WTC11 (cell line): ENCODE measurements around the gene GRN. TPM values are rescaled to one million over a fixed set of nuclear protein-coding genes. Genes with fewer than 3 reads are reported as not detected.

Experiments used
- ATAC-seq: fragments of 200-7000 bp; cut with Tn5 transposase; 2 replicates; pipeline ENCODE4 v1.10.0; 2021; ENCODE audit warnings: mild to moderate bottlenecking, moderate library complexity
- CTCF ChIA-PET: fragments of 300-600 bp; sonication (Branson Sonifier 250); formaldehyde crosslinking; loops from one replicate; lab custom pipeline; 2021; ENCODE audit warnings: antibody characterized with exemption; lab: Charles Lee
- POLR2A ChIA-PET: fragments of 350-600 bp; sonication (Branson Sonifier 250); formaldehyde crosslinking; loops from one replicate; lab custom pipeline; 2021; ENCODE audit warnings: antibody characterized with exemption; lab: Charles Lee
- DNase-seq: peaks from one replicate; pipeline ENCODE4 v3.0.0; 2021; ENCODE audit warnings: low spot score
- H3K27ac Mint-ChIP-seq: 2 replicates; pipeline ENCODE4 v1.8.0; 2021; ENCODE audit warnings: mixed read lengths
- H3K27me3 Mint-ChIP-seq: 2 replicates; pipeline ENCODE4 v1.8.0; 2021; ENCODE audit warnings: low read depth, mild to moderate bottlenecking, moderate library complexity, mixed read lengths
- H3K36me3 Mint-ChIP-seq: 2 replicates; pipeline ENCODE4 v1.8.0; 2021; ENCODE audit warnings: mixed read lengths
- H3K4me1 Mint-ChIP-seq: 2 replicates; pipeline ENCODE4 v1.8.0; 2022; ENCODE audit warnings: mixed read lengths
- H3K4me3 Mint-ChIP-seq: 2 replicates; pipeline ENCODE4 v1.8.0; 2021; ENCODE audit warnings: mild to moderate bottlenecking, moderate library complexity, mixed read lengths
- H3K9me3 Mint-ChIP-seq: 2 replicates; pipeline ENCODE4 v1.8.0; 2021; ENCODE audit warnings: mixed read lengths
- ATF1 ChIP-seq: sonication (generic); formaldehyde crosslinking; IDR thresholded peaks from 2 replicates; pipeline ENCODE4 v1.8.1; 2023; ENCODE audit warnings: mild to moderate bottlenecking, moderate library complexity, missing genetic modification reagents
- FOXK1 ChIP-seq: sonication (generic); formaldehyde crosslinking; IDR thresholded peaks from 2 replicates; pipeline ENCODE4 v1.8.0; 2022; ENCODE audit warnings: mild to moderate bottlenecking, moderate library complexity, missing genetic modification reagents
- GABPB1 ChIP-seq: sonication (generic); formaldehyde crosslinking; IDR thresholded peaks from 2 replicates; pipeline ENCODE4 v1.8.1; 2023; ENCODE audit warnings: mild to moderate bottlenecking, missing genetic modification reagents
- GRHL2 ChIP-seq: fragments of 250-450 bp; sonication (Bioruptor Pico); IDR thresholded peaks from 2 replicates; pipeline ENCODE4 v1.8.0; 2022; ENCODE audit warnings: mild to moderate bottlenecking, moderate library complexity; ENCODE audit not compliant: insufficient replicate concordance, severe bottlenecking
- JAZF1 ChIP-seq: fragments of 250-450 bp; sonication (Bioruptor Pico); IDR thresholded peaks from 2 replicates; pipeline ENCODE4 v1.9.0; 2021; ENCODE audit warnings: moderate library complexity, mild to moderate bottlenecking, inconsistent platforms
- MAX ChIP-seq: sonication (generic); formaldehyde crosslinking; IDR thresholded peaks from 2 replicates; pipeline ENCODE4 v1.8.0; 2022; ENCODE audit warnings: mild to moderate bottlenecking, missing genetic modification reagents
- NFATC4 ChIP-seq: fragments of 250-450 bp; sonication (Bioruptor Pico); IDR thresholded peaks from 2 replicates; pipeline ENCODE4 v1.9.0; 2021; ENCODE audit warnings: mild to moderate bottlenecking
- NFE2L1 ChIP-seq: sonication (generic); formaldehyde crosslinking; IDR thresholded peaks from 2 replicates; pipeline ENCODE4 v1.8.1; 2023; ENCODE audit warnings: missing genetic modification reagents
- NR2C2 ChIP-seq: sonication (generic); formaldehyde crosslinking; IDR thresholded peaks from 2 replicates; pipeline ENCODE4 v1.8.0; 2022; ENCODE audit warnings: mild to moderate bottlenecking, missing genetic modification reagents
- RELA ChIP-seq: sonication (generic); formaldehyde crosslinking; IDR thresholded peaks from 2 replicates; pipeline ENCODE4 v1.8.1; 2022; ENCODE audit warnings: missing genetic modification reagents, mild to moderate bottlenecking, borderline replicate concordance
- SMAD3 ChIP-seq: sonication (generic); formaldehyde crosslinking; IDR thresholded peaks from 2 replicates; pipeline ENCODE4 v1.8.0; 2022; ENCODE audit warnings: missing genetic modification reagents, mild to moderate bottlenecking, borderline replicate concordance
- SP1 ChIP-seq: sonication (generic); formaldehyde crosslinking; conservative IDR thresholded peaks from 2 replicates; pipeline ENCODE4 v1.8.1; 2022; ENCODE audit warnings: missing genetic modification reagents
- TCF7 ChIP-seq: sonication (generic); formaldehyde crosslinking; IDR thresholded peaks from 2 replicates; pipeline ENCODE4 v1.8.0; 2022; ENCODE audit warnings: mild to moderate bottlenecking, low read depth, missing genetic modification reagents, moderate library complexity
- USF2 ChIP-seq: sonication (generic); formaldehyde crosslinking; IDR thresholded peaks from 2 replicates; pipeline ENCODE4 v1.8.1; 2023; ENCODE audit warnings: mild to moderate bottlenecking, missing genetic modification reagents, moderate library complexity
- ZBTB21 ChIP-seq: sonication (generic); formaldehyde crosslinking; IDR thresholded peaks from 2 replicates; pipeline ENCODE4 v1.8.1; 2023; ENCODE audit warnings: mild to moderate bottlenecking, missing genetic modification reagents, borderline replicate concordance
- ZNF138 ChIP-seq: sonication (generic); formaldehyde crosslinking; conservative IDR thresholded peaks from 2 replicates; pipeline ENCODE4 v1.8.1; 2022; ENCODE audit warnings: mild to moderate bottlenecking, moderate library complexity, missing genetic modification reagents
- ZNF263 ChIP-seq: sonication (generic); formaldehyde crosslinking; IDR thresholded peaks from 2 replicates; pipeline ENCODE4 v1.8.1; 2022; ENCODE audit warnings: low read depth, mild to moderate bottlenecking, moderate library complexity, missing genetic modification reagents
- ZNF512 ChIP-seq: sonication (generic); formaldehyde crosslinking; IDR thresholded peaks from 2 replicates; pipeline ENCODE4 v1.8.1; 2022; ENCODE audit warnings: missing genetic modification reagents, borderline replicate concordance
- total RNA-seq: library from RNA; stranded (reverse); gene quantifications from 3 replicates; pipeline ENCODE4 v1.2.3, GENCODE V29; 2021
- TF ChIP-seq, protein P1 (sequence below): fragments of 250-450 bp; sonication (Bioruptor Pico); IDR thresholded peaks from 2 replicates; pipeline ENCODE4 v1.9.0; 2021; ENCODE audit warnings: mild to moderate bottlenecking
- TF ChIP-seq, protein P2 (sequence below): sonication (generic); formaldehyde crosslinking; IDR thresholded peaks from 2 replicates; pipeline ENCODE4 v1.8.1; 2022; ENCODE audit warnings: low read depth, missing genetic modification reagents, borderline replicate concordance

Gene GRN
- total RNA-seq, 1 experiment from 2014 or later, result 177 TPM

DNA sequence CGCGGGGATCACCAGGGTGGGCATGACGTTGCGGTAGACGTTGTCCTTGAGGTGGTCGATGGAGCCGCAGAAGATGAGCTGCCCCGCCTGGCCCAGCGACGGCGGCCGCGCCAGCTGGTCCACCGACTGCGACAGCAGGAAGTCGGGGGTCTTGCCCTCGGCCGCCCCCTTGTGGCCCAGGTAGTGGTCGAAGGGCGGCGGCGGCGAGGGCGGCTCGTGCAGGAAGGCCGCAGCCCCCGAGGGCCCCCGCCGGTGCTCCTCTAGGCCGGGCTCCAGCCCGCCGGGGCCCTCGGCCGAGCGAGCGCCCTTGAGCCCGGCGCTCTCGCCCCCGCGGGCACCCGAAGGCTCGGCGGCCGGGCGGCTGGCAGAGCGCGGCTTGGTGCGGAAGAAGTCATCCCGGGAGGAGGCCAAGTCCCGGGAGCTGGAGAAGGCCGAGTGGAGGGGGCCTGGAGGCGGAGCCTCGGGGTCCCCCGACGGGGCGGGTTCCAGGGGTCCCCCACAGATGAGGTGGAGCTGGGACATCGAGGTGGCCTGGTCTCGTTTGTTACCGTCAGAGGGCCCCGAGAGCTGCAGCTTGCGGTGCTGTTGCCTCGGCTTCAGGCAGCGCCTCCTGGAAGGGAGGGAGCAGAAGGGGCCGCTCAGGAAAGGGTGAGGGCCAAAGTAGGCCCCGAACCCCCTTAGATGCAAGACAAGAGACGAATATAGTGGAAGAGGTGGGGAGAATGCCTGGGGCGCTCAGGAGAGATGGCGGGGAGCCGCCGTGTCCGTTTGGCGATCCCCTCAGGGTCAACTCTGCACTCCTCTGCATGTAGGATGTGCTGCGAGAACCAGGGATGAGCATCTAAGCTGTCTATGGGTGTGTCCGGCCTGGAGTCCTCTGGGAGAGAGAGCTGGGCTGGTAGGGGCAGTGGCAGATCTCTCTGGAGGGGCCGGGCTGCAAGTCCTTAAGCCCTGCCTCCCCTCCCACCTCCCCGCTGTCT is 9.8 kb downstream of the GRN start (continued):
- TF ChIP-seq, protein P1, sequence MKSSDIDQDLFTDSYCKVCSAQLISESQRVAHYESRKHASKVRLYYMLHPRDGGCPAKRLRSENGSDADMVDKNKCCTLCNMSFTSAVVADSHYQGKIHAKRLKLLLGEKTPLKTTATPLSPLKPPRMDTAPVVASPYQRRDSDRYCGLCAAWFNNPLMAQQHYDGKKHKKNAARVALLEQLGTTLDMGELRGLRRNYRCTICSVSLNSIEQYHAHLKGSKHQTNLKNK (CRISPR knock-in tag), result no peak
- TF ChIP-seq FOXK1 (CRISPR knock-in tag), result peak; percentile 47; the same call in 1 of the 2 replicates
- TF ChIP-seq TCF7 (CRISPR knock-in tag), result no peak
- no peak for TF ChIP-seq NFATC4 (CRISPR knock-in tag)
- peak; percentile 29; the same call in 1 of the 2 replicates for TF ChIP-seq GABPB1 (CRISPR knock-in tag)
- peak; percentile 17; the same call in 1 of the 2 replicates for TF ChIP-seq ZBTB21 (CRISPR knock-in tag)
- peak; percentile 44; the same call in 1 of the 2 replicates for TF ChIP-seq USF2
- TF ChIP-seq NFE2L1 (CRISPR knock-in tag), result no peak
- TF ChIP-seq SP1 (CRISPR knock-in tag), result peak; percentile 52
- TF ChIP-seq ZNF263 (CRISPR knock-in tag), result peak; percentile 55
- 0 out of 2 replicates have a peak, but pooled peaks have one; percentile 34 for TF ChIP-seq MAX (CRISPR knock-in tag)
- TF ChIP-seq ZNF138 (CRISPR knock-in tag), result no peak
- no peak for TF ChIP-seq ZNF512
- TF ChIP-seq, all 79 proteins: peak for 9

DNA sequence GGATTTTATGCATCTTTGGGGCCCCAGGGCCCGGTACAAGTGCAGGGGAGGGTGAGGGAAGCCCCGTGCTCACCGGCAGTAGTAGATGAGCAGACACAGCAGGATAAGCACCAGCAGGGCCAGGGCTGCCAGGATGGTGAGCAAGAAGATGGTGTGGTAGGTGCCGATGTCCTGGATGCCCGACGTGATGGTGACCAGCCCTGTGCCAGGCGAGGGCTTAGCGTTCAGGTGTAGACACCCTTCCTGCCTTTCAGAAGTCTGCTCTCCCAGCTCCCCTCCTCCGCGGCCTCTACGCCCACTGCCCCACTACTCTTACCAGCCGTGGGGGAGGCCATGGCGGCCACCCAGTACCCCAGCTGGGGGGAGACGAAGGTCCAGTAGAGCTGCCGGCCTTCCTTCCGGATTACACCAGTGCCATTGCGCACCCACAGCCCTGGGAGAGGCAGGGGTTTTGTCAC is 10.6 kb downstream of the GRN start:
- Mint-ChIP-seq H3K4me3 (no peak overlapping the region), H3K9me3 (no peaks in the 10 kb centered on the region), H3K4me1 (peaks cover 14% of the 10 kb centered on the region), H3K27ac (no peak overlapping the region), H3K27me3 (peaks cover 3% of the 10 kb centered on the region; the same call in 1 of the 2 replicates), H3K36me3 (no peaks in the 10 kb centered on the region)
- ChIA-PET CTCF (interaction anchor here (0.5 to 7.8 kb wide), 22 partner anchors 7 to 335 kb away, joined by 3 to 102 read pairs (median 15); partner anchors contain the start of genes ATXN7L3, FAM171A2, GRN and HDAC5), POLR2A (interaction anchor here (1.8 kb wide), 1 partner anchor 10 kb away, joined by 6 read pairs; the partner anchor contains the start of gene GRN)
- TF ChIP-seq GRHL2 (CRISPR knock-in tag) (no peak), ATF1 (0 out of 2 replicates have a peak, but pooled peaks have one; percentile 27), RELA (CRISPR knock-in tag) (peak; percentile 61; the same call in 1 of the 2 replicates)
- DNase-seq (no peak), ATAC-seq (no peak)

DNA sequence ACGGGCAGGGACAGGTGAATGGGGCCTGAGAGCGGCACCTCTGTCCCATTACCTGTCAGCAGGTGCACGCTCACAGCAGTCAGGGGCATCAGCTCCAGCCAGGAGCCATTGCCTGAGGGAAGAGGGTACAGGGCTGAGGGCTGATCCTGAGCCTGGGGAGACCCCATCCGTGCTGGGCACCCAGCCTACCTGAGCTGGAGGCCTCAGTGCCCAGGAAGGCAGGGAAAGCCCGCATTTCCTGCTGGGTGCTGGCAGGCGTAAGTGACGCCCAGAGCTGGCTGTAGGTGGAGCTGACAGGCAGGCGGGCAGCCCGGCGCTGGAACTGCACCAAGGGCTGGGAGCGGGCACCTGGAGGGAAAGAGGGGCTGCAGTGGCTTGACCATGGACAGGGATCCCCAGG is 11.1 kb downstream of the GRN start:
- Mint-ChIP-seq H3K4me1 (peaks cover 20% of the 10 kb centered on the region), H3K36me3 (no peaks in the 10 kb centered on the region), H3K27me3 (peaks cover 3% of the 10 kb centered on the region; the same call in 1 of the 2 replicates), H3K4me3 (no peak overlapping the region), H3K27ac (no peak overlapping the region), H3K9me3 (no peaks in the 10 kb centered on the region)
- CTCF ChIA-PET, result interaction anchor here (4.0 to 9.4 kb wide), 4 partner anchors 19 to 146 kb away, joined by 33 to 128 read pairs (median 62); no protein-coding TSS in a partner anchor
- POLR2A ChIA-PET, result no interaction called here
- ATAC-seq (no peak), DNase-seq (no peak)
- TF ChIP-seq, protein P2, sequence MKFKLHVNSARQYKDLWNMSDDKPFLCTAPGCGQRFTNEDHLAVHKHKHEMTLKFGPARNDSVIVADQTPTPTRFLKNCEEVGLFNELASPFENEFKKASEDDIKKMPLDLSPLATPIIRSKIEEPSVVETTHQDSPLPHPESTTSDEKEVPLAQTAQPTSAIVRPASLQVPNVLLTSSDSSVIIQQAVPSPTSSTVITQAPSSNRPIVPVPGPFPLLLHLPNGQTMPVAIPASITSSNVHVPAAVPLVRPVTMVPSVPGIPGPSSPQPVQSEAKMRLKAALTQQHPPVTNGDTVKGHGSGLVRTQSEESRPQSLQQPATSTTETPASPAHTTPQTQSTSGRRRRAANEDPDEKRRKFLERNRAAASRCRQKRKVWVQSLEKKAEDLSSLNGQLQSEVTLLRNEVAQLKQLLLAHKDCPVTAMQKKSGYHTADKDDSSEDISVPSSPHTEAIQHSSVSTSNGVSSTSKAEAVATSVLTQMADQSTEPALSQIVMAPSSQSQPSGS (CRISPR knock-in tag), result no peak
- TF ChIP-seq SMAD3 (CRISPR knock-in tag) (no peak), NR2C2 (CRISPR knock-in tag) (no peak), JAZF1 (CRISPR knock-in tag) (no peak)
- TF ChIP-seq, all 79 proteins: peak for 0
